ENCODE results near the gene RASSF5.

Gene RASSF5

GRCh38 chr1:206469933-206470691 is 37.2 kb upstream of the RASSF5 start, which contains the start of gene IKBKE:
IKBKE (plus strand) TSS chr1:206470476; CDS start chr1:206473228, 2,752 bp downstream.
- H3K4me3 ChIP-seq (ENCODE audit: insufficient read length, low read depth): peak within 1 kb of the TSS; percentile 77
- no peaks in the 10 kb centered on the region for H3K9me3 ChIP-seq (ENCODE audit: insufficient read depth, low read length)
- H3K4me1 ChIP-seq (ENCODE audit: insufficient read depth, insufficient read length): peaks cover 26% of the 10 kb centered on the region
- H3K9ac ChIP-seq (ENCODE audit: insufficient read length, low read depth): peak within 1 kb of the TSS; percentile 82
- TF ChIP-seq YY1 (IDR thresholded peaks at IDR 0.05; ENCODE audit: insufficient read depth, insufficient read length) (no peak), SUZ12 (IDR thresholded peaks at IDR 0.05; ENCODE audit: extremely low read depth, insufficient read depth, insufficient read length) (no peak), ZNF274 (IDR thresholded peaks at IDR 0.05; ENCODE audit: low read depth, low read length) (no peak)
- peaks cover 19% of the 10 kb centered on the region for H3K36me3 ChIP-seq (ENCODE audit: insufficient read depth, insufficient read length, low read length)
- H3K27me3 ChIP-seq (ENCODE audit: insufficient read depth, insufficient read length): peaks cover 7% of the 10 kb centered on the region
- peak; percentile 43 for DNase-seq (ENCODE audit: low read depth, low spot score)

DNA sequence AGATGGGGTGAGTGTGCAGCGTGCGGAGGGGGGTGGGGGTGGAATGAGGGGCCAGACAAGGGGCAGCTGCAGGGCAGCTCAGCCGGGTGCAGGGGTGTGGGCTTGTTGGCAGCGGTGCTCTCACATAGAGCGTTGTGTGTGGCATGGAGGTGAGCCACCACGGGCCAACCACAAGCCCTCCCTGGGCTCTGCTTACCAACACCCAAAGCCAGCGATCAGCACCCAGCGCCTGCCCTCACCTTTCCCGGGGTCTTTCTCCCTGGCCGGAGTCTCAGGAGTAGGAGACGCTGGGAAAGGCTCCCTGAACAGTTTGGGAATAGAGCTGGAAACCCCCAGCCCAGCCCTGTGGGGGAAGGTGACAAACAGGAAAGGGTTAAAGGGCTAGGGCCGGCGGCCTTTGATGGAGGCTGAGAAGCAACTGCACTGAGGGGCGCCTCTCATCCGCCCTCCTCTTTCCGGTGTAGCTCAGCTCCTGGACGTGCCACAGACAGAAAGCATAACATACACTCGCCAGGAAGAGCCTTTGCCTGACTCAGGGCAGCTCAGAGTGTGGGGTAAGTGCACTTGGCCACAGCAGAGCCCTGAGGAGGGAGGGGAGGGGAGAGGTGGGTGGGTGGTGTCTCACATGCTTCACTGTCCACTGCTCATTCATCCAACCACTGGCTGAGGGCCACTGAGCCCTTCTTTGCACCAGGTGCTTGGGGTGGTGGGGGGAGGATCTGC is 36.5 kb upstream of the RASSF5 start:
- H3K36me3 ChIP-seq (ENCODE audit: insufficient read depth, insufficient read length, low read length): peaks cover 23% of the 10 kb centered on the region

DNA sequence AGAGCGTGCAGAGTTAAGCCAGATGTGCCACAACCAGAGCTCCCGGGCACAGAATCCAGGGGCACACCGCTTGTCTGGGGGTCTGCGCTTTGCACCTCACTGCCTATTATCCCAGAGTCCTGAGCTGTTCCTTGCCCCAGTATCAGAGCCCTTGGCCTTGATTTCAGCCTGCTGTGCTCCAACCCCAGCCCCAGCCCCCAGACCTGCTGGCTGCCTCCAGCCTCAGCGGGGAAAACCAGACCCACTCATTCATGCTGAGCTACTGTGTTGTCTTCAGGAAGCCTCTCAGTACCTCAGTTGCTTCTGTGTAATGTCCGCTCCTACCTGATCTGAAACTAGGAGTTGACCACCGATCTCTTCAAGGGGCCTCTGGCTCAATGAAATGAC is 35.9 kb upstream of the RASSF5 start:
- H3K9ac ChIP-seq (ENCODE audit: insufficient read length, low read depth): peak overlapping the region; percentile 82
- H3K36me3 ChIP-seq (ENCODE audit: insufficient read depth, insufficient read length, low read length): peaks cover 29% of the 10 kb centered on the region
- H3K4me3 ChIP-seq (ENCODE audit: insufficient read length, low read depth): peak overlapping the region; percentile 77
- H3K9me3 ChIP-seq (ENCODE audit: insufficient read depth, low read length): no peaks in the 10 kb centered on the region
- no peak for TF ChIP-seq YY1 (IDR thresholded peaks at IDR 0.05; ENCODE audit: insufficient read depth, insufficient read length)
- TF ChIP-seq ZNF274 (IDR thresholded peaks at IDR 0.05; ENCODE audit: low read depth, low read length): no peak
- TF ChIP-seq SUZ12 (IDR thresholded peaks at IDR 0.05; ENCODE audit: extremely low read depth, insufficient read depth, insufficient read length): no peak
- peaks cover 7% of the 10 kb centered on the region for H3K27me3 ChIP-seq (ENCODE audit: insufficient read depth, insufficient read length)
- no peak for DNase-seq (ENCODE audit: low read depth, low spot score)
- peaks cover 26% of the 10 kb centered on the region for H3K4me1 ChIP-seq (ENCODE audit: insufficient read depth, insufficient read length)

More for the DNA sequence above, 36.5 kb upstream of the RASSF5 start:
- Histone ChIP-seq H3K4me3 (ENCODE audit: insufficient read length, low read depth) (peak overlapping the region; percentile 77), H3K9ac (ENCODE audit: insufficient read length, low read depth) (peak overlapping the region; percentile 82), H3K4me1 (ENCODE audit: insufficient read depth, insufficient read length) (peaks cover 26% of the 10 kb centered on the region), H3K9me3 (ENCODE audit: insufficient read depth, low read length) (no peaks in the 10 kb centered on the region), H3K27me3 (ENCODE audit: insufficient read depth, insufficient read length) (peaks cover 7% of the 10 kb centered on the region)
- peak; percentile 56 for DNase-seq (ENCODE audit: low read depth, low spot score)
- TF ChIP-seq SUZ12 (IDR thresholded peaks at IDR 0.05; ENCODE audit: extremely low read depth, insufficient read depth, insufficient read length) (no peak), ZNF274 (IDR thresholded peaks at IDR 0.05; ENCODE audit: low read depth, low read length) (no peak)

DNA sequence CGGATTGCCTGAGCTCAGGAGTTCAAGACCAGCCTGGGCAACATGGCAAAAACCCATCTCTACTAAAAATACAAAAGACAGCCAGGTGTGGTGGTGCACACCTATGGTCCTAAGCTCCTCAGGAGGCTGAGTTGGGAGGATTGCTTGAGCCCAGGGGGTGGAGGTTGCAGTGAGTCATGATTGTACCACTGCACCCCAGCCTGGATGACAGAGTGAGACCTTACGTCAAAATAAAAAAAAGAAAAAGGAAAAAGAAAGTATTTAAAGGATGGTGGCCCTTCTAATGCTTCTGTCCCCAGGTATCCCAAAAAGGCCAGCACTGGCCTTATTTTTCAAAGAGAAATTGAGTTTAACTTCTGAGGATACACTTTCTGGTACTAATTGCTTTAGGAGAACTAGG is 35.3 kb upstream of the RASSF5 start:
- Histone ChIP-seq H3K9me3 (ENCODE audit: insufficient read depth, low read length) (no peaks in the 10 kb centered on the region), H3K36me3 (ENCODE audit: insufficient read depth, insufficient read length, low read length) (peaks cover 35% of the 10 kb centered on the region), H3K9ac (ENCODE audit: insufficient read length, low read depth) (peak overlapping the region; percentile 1), H3K4me1 (ENCODE audit: insufficient read depth, insufficient read length) (peaks cover 23% of the 10 kb centered on the region), H3K4me3 (ENCODE audit: insufficient read length, low read depth) (no peak overlapping the region), H3K27me3 (ENCODE audit: insufficient read depth, insufficient read length) (peaks cover 5% of the 10 kb centered on the region)
- TF ChIP-seq SUZ12 (IDR thresholded peaks at IDR 0.05; ENCODE audit: extremely low read depth, insufficient read depth, insufficient read length) (no peak), YY1 (IDR thresholded peaks at IDR 0.05; ENCODE audit: insufficient read depth, insufficient read length) (no peak), ZNF274 (IDR thresholded peaks at IDR 0.05; ENCODE audit: low read depth, low read length) (no peak)
- DNase-seq (ENCODE audit: low read depth, low spot score): no peak

- Histone ChIP-seq H3K9me3 (ENCODE audit: insufficient read depth, low read length) (no peaks in the 10 kb centered on the region; the same call in 1 of the 2 replicates), H3K4me3 (ENCODE audit: insufficient read length, low read depth) (no peak overlapping the region), H3K4me1 (ENCODE audit: insufficient read depth, insufficient read length) (peaks cover 23% of the 10 kb centered on the region), H3K9ac (ENCODE audit: insufficient read length, low read depth) (peak overlapping the region; percentile 1), H3K27me3 (ENCODE audit: insufficient read depth, insufficient read length) (peaks cover under 1% of the 10 kb centered on the region), H3K36me3 (ENCODE audit: insufficient read depth, insufficient read length, low read length) (peaks cover 39% of the 10 kb centered on the region)
- DNase-seq (ENCODE audit: low read depth, low spot score): no peak
- TF ChIP-seq SUZ12 (IDR thresholded peaks at IDR 0.05; ENCODE audit: extremely low read depth, insufficient read depth, insufficient read length) (no peak), ZNF274 (IDR thresholded peaks at IDR 0.05; ENCODE audit: low read depth, low read length) (no peak)
These were observed 34.9 kb upstream of the RASSF5 start for GRCh38 chr1:206472454-206472853.

DNA sequence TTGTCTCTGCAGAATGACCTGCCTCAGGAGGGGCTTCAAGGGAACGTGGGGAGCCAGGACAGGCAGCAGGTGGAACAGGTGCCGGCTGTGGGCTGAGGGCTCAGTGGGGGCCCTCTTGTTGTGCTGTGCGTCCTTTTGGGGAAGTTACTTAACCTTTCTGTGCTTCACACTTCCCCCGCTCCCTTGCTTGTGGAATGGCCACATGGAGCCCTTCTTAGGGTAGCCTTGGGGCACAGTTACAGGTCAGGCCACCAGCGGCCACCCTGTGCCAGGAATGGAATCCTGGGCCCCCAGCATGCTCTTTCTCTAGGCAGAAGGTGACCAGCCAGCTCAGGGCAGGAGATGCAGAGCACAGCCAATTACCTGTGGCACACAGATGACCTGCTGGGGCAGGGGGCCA is 34.4 kb upstream of the RASSF5 start:
- Histone ChIP-seq H3K27me3 (ENCODE audit: insufficient read depth, insufficient read length) (no peaks in the 10 kb centered on the region), H3K36me3 (ENCODE audit: insufficient read depth, insufficient read length, low read length) (peaks cover 43% of the 10 kb centered on the region), H3K9me3 (ENCODE audit: insufficient read depth, low read length) (no peaks in the 10 kb centered on the region; the same call in 1 of the 2 replicates), H3K4me3 (ENCODE audit: insufficient read length, low read depth) (no peak overlapping the region), H3K9ac (ENCODE audit: insufficient read length, low read depth) (no peak overlapping the region), H3K4me1 (ENCODE audit: insufficient read depth, insufficient read length) (peaks cover 23% of the 10 kb centered on the region)
- TF ChIP-seq SUZ12 (IDR thresholded peaks at IDR 0.05; ENCODE audit: extremely low read depth, insufficient read depth, insufficient read length): no peak
- no peak for DNase-seq (ENCODE audit: low read depth, low spot score)

- TF ChIP-seq ZNF274 (IDR thresholded peaks at IDR 0.05; ENCODE audit: low read depth, low read length) (no peak), SUZ12 (IDR thresholded peaks at IDR 0.05; ENCODE audit: extremely low read depth, insufficient read depth, insufficient read length) (no peak), YY1 (IDR thresholded peaks at IDR 0.05; ENCODE audit: insufficient read depth, insufficient read length) (no peak)
- H3K36me3 ChIP-seq (ENCODE audit: insufficient read depth, insufficient read length, low read length): peaks cover 67% of the 10 kb centered on the region
These were observed 31.3 kb upstream of the RASSF5 start for GRCh38 chr1:206476058-206476457.

More at GRCh38 chr1:206476058-206476457, 31.3 kb upstream of the RASSF5 start:
- Histone ChIP-seq H3K4me3 (ENCODE audit: insufficient read length, low read depth) (no peak overlapping the region), H3K9ac (ENCODE audit: insufficient read length, low read depth) (no peak overlapping the region), H3K4me1 (ENCODE audit: insufficient read depth, insufficient read length) (peaks cover 25% of the 10 kb centered on the region), H3K9me3 (ENCODE audit: insufficient read depth, low read length) (no peaks in the 10 kb centered on the region; the same call in 1 of the 2 replicates), H3K27me3 (ENCODE audit: insufficient read depth, insufficient read length) (no peaks in the 10 kb centered on the region)
- DNase-seq (ENCODE audit: low read depth, low spot score): no peak
